HG02840 (cell line): ENCODE data around the gene UBALD2.
"Not testable (repeated sequence)": the region's sequence is repeated elsewhere in the genome, so short reads cannot be mapped to it uniquely, and the experiment has no call there.

Source experiments
- ATAC-seq: cut with Tn5 transposase; IDR thresholded peaks from one replicate; pipeline ENCODE4 v1.9.1; 2021; ENCODE audit warnings: mild to moderate bottlenecking, moderate library complexity, moderate number of reproducible peaks; ENCODE audit not compliant: unreplicated experiment, low FRiP score

Gene UBALD2

DNA sequence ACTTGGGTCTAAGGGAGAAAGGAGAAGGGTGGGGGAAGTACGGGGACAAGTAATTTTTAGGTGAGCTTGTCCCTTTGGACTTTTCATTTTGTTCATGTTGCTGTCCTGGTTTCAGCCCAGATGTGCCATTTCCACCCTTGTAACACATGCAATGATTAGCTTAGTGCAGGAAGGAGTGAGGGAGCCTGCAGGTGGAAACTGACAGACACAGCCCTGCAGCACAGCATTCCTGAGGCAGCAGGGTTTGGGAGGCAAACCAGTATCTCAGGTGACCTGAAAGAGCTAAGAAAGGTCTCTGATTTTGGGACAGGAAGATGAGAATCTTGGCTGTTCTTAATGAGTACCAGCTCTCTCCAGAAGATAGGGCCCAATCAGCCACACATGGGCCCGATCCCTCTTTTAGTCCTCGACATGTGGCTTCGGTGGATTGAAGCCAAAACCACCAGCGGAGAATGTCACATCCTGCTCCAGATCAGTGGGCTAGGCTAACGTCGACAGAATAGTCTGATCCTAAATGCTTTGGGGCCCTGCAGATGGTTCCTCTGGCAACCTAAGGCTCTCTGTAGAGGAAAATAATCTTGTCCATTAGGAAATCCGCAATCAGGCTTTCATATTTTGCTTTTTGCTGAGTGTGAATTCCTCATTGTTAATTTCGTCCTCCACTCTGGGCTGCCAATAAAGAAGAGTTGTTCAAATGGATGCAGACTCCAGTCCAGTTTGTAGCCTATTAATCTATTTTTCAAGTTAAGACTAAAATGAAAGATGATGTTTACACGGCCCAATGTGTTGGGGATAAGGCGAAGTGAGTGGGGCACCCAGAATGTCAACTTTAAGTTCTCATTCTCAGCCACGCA lies 21.1 kb upstream of the UBALD2 start:
- no peak for ATAC-seq

DNA sequence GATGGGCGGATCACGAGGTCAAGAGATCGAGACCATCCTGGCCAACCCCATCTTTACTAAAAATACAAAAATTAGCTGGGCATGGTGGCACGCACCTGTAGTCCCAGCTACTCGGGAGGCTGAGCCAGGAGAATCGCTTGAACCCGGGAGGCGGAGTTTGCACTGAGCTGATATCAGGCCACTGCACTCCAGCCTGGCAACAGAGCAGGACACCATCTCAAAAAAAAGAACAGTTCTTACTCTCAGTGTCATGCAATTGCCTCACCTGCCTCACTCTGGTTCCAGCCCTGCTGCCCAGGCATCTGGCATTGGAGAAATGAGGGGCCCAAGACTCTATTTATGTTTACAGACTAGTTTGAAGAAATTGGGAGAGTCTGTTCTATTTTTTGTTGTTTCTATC lies 20.4 kb upstream of the UBALD2 start:
- ATAC-seq: not testable (repeated sequence)

DNA sequence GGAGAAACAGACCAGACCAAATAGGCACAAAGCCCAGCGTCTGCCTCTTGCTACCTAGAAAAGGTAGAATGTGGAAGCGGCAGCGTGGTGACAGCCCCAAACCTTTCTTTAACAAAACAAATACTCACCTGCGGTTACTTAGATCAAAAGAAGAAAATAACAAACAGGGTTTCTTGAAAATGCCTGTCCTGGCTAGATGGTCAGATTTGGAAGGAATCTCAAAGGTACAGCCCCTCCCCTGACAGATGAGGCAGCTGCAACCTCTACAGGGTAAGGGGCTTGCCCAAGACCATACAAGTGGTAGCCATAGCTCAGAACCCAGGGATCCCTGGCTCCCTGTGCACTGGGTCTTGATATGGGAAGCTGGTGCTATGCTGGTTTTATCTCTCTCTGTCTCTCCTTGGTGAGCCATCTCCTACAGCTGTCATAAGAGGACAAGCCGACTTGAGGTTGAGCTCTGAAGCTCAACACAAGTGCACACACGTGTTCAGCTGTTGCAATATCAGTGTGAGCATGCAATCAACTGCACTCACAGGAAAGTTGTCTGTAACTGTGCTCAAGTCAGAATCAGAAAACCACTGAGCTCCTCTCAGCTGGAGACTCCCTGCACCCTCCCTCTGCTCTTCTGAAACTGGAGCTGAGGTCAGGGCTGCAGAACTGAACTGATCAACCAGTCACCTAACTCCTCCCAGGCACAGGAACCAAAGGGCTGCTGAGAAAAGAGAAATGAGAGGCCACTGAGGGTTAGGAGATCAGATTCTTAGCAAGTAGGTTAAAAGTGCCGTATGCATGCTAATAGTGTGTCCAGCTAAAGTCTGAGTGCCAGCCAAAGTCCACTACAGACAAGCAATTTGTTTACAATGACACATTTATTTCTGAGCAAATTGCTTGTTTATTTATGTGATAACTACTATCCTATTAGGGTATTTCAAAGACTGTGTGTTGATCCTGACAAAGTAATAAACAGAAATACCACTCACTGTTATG lies 18.8 kb upstream of the UBALD2 start:
- peak; percentile 82 for ATAC-seq

DNA sequence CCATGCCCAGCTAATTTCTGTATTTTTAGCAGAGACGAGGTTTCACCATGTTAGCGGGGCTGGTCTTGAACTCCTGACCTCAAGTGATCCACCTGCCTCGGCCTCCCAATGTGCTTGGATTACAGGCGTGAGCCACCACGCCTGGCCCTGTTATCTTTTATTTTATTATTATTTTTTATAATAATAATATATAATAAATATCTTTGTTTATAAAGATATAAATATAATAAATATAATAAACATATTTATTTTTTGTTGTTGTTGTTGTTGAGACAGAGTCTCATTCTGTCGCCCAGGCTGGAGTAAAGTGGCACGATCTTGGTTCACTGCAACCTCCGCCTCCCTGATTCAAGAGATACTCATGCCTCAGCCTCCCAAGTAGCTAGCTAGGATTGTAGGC lies 17.8 kb upstream of the UBALD2 start:
- ATAC-seq: no peak

DNA sequence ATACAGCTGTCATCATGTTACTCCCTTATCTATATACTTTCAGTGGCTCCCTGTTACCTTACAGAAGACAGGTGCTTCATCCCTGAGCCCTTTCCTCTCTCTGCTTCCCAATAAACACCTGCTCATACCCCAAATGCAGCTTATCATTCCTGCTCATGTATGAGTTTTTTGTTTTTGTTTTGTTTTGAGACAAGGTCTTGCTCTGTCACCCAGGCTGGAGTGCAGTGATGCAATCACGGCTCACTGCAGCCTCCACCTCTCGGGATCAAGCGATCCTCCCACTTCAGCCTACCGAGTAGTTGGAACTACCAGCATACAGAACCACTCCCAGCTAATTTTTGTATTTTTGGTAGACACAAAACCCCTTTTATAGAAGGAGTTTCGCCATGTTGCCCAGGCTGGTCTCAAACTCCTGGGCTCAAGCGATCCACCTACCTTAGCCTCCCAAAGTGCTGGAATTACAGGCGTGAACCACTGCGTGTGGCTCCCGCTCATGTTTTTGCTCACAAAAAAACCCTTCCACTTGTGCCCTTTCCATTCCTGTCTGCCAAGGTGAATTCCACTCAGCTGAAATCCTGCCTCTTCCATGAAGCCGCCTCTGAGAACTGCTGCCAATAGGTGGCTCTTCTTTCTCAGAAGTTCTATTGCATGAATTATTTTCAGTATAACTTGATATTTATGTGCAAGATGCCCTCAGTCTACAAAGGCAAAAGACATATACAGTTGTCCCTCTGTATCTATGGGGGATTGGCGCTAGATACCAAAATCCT lies 16.9 kb upstream of the UBALD2 start:
- no peak for ATAC-seq

DNA sequence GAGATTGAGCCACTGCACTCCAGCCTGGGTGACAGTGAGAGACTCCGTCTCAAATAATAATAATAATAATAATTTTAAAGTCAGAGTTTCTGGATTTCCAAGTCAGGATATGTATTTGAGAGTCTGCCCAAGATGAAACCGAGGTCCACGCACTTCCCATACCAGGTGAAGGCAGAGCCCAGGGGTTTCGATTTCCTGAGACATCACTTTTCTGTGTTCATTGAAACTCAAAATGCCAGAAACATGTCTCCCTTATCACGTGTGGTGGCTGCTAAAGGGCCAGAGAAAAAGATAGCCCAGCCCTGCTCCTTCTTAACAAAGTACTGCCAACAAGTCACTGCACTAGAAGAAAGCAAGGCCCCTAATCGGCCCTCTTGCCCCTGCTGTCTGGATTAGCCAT lies 15.0 kb upstream of the UBALD2 start:
- no peak for ATAC-seq

DNA sequence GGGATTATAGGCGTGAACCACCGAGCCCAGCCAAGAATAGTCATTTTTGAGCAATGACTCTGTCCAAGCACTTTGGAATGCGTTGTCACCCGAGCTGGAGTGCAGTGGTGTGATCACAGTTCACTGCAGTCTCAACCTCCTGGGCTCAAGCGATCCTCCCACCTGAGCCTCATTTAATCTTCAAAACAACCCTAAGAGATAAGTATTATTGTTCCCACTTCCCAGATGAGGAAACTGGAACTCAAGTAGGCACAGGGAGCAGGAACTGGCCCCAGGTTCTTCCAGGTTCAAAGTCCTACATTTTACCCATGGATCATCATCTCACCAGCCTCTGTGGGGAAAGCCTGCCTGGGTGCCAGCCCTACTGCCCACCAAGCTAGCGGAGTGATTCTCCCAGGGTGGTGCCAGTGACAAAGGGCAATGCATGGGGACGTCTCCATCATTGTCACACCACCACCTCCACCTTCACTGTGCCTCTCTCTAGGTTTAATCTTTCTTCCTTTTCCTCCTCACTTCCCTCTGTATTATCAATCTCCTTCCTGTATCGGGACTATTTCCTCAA lies 13.6 kb upstream of the UBALD2 start:
- ATAC-seq: no peak

DNA sequence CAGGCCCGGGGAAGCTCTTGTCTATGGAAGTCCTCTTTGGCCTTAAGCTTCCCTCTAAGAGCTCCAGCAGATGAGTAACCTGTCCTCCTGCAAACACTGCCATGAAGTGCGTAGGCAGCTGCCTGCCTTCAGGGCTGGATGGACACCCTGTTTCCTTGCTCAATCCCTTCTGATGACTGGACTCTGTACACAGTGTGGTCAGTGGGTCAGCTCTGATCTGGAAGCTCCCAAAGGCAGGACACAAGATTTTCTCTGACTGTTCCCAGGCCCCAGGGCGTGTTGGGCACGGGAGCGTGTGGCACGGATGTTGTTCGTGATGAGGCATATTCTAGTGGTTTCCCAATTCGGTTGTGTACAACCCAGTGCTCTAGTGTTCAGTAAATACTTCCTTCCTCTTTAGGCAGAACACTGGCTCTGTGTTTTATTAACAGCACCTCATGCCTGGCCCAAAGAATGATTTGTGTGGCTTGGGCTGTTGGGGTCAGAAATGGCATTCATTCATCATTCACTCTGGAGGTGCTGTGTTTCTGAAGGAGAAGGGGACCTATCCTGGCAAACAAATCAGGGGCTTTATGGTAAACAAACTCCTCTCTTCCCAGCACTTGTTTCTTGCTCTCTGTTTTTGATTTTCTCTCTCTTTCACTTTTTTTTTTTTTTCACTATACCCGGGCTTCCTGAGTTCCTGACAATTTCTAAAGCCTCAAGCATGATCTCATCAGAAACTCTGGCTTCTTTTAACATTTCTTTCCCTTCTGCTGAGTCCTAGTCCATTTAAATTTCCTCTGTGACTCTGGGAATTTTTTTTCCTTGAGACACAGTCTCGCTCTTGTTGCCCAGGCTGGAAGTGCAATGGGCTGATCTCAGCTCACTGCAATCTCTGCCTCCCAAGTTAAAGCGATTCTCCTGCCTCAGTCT lies 12.9 kb upstream of the UBALD2 start:
- ATAC-seq: no peak

DNA sequence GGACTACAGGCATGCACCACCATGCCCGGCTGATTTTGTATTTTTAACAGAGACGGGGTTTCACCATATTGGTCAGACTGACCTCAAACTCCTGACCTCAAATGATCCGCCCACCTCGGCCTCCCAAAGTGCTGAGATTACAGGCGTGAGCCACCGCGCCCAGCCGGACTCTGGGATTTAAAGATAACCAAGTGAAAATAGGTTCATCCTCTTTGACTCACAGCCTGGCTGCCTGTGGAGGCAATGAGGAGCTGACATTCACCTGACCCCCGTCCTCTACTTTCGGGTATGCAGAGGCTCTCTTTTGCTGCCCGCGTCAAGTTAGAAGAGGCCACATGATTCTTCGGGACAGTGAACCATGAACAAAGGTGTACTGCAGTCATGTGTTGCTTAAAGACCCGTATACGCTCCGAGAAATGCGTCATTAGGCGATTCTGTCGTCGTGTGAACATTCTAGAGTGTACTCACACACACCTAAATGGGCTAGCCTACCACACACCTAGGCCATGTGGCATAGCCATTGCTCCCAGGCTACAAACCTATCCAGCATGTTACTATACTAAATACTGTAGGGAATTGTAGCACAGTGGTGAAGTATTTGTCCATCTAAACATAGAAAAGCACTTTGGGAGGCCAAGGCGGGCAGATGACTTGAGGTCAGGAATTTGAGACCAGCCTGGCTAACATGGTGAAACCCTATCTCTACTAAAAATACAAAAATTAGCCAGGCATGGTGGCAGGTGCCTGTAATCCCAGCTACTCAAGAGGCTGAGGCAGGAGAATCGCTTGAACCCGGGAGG lies 12.0 kb upstream of the UBALD2 start:
- ATAC-seq: not testable (repeated sequence)

DNA sequence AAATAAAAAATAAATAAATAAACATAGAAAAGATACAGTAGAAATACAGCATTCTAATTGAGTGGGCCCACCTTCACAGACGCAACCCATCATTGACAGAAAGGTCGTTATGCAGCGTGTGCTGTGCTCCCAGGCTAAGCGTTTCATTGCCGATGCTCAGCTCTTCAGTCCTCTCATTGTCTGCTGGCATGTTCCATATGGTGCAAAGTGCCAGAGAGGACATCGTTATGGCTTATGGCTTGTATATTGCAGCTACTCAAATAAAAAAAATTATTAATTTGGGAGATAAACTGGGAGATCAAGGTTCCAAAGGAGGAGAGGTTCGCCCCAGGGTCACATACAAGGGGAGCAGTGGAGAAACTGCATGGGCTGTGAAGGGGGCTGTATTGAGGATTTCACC lies 11.3 kb upstream of the UBALD2 start:
- no peak for ATAC-seq

DNA sequence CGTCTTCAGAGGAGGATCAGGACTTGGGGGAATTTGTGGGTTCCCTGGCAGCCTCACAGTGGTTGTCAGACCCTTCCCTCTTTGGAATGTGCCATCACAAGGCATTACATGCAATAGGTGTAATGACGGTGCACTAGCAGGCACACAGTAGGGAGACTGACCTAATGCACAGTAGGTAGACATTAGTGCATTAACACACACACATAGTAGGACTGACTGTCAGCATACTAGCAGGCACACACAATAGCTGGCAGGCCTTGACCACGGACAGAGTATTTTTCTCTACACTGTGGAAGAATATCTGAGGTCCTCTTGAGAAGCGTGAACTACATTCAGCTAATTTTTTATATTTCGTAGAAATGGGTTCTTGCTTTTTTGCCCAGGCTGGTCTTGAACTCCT lies 10.9 kb upstream of the UBALD2 start:
- no peak for ATAC-seq

DNA sequence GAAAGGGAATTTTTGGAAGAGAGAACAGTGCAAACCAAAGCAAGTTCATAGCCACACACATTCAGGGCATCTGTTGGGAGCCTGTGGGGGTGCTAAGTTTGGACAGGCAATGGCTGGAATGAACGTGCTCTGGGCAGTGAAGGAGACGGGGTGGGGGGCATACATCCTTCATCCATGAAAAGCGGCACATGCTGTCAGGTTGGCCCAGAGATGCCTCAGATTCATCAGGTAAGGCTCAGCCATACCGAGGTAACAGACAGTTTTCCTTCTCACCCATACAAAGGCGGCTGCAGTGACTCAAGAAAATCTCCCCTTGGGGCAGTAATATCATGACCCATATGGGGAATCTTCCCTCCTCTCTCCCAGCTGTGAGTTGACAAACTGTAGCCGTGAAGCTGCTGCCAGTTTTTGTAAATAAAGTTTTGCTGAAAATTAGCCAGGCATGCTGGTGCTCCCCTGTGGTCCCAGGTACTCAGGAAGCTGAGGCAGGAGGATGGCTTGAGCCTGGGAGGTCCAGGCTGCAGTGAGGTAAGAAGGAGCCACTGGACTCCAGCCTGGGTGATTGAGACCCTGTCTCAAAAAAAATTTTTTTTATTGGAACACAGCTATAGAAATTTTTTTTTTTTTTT lies 9.2 kb upstream of the UBALD2 start:
- ATAC-seq: no peak

DNA sequence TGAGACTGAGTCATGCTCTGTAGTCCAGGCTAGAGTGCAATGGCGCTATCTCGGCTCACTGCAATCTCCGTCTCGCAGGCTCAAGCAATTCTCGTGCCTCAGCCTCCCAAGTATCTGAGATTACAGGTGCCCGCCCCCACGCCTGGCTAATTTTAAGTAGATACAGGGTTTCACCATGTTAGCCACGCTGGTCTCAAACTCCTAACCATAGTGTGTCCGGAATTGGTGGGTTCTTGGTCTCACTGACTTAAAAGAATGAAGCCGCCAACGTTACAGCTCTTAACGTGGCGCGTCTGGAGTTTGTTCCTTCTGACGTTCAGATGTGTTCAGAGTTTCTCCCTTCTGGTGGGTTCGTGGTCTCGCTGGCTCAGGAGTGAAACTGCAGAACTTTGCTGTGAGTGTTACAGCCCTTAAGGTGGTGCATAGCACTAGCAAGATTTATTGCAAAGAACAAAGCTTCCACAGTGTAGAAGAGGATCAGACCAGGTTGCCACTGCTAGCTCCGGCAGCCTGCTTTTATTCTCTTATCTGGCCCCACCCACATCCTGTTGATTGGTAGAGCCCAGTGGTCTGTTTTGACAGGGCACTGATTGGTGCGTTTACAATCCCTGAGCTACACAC lies 8.6 kb upstream of the UBALD2 start:
- not testable (repeated sequence) for ATAC-seq

DNA sequence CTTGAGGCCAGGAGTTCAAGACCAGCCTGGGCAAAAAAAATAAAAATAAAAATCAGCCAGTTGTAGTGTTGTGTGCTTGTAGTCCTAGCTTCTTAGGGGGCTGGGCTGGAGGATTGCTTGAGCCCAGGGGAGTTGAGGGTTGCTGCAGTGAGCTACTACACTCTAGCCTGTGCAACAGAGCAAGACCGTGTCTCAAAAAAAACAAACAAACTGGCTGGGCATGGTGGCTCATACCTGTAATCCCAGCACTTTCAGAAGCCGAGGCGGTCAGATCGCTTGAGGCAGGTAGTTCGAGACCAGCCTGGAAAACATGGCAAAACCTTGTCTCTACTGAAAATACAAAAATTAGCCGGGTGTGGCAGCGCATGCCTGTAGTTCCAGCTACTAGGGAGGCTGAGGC lies 4.9 kb upstream of the UBALD2 start:
- ATAC-seq: no peak

DNA sequence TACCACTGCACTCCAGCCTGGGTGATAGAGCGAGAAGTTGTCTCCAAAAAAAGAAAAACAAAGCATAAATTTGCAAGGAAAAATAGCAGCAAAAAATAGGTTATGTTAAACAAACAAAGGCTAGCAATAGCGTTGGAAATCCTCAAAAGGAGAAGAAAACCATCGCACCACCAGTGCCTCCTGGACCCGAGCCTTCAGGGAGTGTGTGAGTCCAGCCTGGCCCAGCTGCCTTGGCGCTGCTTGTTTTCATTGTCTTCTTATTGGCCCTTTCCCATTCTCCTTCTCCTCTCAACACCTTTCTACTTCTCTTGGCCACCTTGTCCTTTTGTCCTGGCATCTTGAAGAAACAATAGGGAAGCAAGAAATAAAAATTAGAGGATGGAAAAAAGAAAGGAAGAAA lies 4.5 kb upstream of the UBALD2 start:
- ATAC-seq: no peak

DNA sequence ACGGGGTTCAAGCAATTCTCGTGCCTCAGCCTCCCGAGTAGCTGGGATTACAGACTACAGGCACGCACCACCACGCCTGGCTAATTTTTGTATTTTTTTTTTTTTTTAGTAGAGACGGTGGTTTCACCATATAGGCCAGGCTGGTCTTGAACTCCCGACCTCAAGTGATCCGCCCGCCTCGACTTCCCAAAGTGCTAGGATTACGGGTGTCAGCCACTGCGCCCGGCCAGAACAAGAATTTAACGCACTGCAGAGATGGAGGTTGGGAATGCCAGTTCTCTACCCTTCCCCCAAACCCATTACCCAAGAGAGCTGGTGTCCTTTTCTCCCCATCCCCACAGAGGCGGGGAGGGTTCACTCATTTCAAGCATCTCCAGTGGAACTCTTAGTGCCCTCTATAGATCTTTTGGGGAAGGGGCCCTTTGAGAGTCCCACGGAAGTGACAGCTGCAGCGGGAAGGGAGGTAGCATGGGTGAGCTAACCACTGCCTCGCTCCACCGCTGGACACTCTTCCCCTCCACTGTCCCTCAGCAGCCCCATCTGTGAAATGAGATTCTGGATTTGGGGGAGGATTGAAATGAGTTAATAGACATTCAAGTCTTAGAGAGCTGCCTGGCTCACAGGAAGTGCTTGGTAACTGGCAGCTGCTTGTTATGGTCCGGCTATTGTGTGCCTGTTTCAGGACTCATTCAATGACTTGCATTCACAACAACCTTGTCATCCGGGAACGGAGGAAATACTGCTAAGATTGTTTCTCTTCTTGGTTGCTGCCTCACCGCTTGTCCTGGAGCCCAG lies 3.5 kb upstream of the UBALD2 start:
- ATAC-seq: no peak
